G401.6 (cell line): Measurements from ENCODE around the gene YKT6.

ENCODE experiments used
- FAIRE-seq: peaks from 2 replicates; lab custom pipeline; 2012; peaks lifted over from hg19 to GRCh38; lab: Jason Lieb, UNC

YKT6 gene

DNA sequence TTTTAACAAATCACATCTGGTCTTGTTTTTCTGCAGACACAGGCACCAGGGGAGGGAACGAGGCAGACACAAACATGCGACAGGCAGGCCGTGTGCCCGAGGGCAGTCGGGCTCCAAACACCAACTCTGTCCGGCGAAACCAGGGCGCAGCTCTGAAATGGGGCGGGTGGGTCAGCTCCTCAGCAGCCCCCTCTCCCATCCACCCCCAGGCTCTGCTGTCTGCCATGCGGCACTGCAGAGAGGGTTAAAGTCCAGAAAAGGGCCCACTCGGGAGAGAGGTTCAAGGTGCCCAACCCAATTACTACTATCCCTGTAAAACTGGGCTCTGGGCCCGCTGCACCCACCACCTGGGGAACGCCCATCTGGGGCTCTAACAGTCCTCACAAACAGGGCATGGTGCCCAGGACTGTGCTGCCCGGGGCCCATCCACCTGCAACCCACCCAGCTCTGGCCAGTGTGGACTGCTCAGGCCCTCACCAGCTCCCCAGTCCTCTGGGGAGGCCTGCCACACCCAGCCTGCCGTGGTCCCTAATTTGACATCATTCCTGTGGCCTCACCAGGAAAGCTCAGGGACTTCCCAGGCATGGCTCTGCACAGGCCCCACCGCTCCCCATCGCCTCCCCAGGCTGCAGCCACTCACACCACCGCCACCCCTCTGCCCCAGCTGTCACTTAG is 18.7 kb downstream of the YKT6 start:
- FAIRE-seq = no peak

DNA sequence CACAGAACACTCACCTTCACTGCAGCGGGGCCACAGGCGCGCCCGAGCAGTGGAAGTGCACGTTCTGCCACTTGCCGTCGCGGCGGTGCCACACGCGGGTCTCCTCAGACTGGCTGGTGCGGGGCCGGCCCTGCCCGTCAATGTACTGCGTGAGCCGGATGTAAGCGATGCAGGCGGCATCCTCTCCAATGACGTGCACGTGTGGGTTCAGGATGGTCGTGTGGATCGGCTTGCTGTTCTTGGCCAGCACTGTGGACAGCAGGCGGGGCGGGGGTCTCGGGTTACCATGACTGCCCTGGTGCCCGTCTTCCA is 19.2 kb downstream of the YKT6 start:
- FAIRE-seq = no peak

DNA sequence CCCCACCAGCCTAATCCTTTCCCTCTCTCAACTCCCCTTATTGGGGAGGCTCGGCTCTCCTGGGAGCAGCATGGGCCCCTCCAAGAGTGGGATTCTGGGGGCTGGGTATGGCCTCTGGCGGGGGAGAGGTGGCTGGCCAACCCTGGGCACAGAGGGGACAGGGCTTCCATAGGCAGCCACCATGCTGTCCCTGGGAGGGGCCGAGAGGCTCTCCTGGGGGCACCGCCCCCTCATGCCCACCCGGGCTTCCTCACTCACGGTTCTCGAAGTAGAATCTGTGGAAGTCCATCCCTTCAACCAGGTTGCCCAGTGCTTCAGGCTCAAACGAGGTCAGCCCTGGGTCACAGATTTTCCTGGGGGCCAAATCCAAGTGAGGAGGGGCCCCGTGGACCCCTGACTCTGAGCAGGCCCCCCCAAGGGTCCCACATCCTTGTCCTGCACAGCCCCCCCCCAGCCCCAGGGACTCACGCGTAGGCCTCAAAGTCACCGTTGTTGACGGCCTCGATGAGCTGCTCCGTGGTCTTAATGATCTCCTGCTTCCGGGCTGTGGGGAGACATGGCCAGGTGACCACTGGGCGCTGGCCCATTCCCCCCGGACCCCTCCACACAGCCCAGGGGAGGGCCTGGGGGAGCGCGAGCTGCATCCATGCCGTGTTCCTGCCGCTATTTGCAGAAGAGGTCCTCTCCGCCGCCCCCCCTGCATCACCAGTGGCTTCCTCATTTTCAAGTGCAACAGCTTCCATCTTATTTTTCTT is 19.8 kb downstream of the YKT6 start:
- no peak for FAIRE-seq

DNA sequence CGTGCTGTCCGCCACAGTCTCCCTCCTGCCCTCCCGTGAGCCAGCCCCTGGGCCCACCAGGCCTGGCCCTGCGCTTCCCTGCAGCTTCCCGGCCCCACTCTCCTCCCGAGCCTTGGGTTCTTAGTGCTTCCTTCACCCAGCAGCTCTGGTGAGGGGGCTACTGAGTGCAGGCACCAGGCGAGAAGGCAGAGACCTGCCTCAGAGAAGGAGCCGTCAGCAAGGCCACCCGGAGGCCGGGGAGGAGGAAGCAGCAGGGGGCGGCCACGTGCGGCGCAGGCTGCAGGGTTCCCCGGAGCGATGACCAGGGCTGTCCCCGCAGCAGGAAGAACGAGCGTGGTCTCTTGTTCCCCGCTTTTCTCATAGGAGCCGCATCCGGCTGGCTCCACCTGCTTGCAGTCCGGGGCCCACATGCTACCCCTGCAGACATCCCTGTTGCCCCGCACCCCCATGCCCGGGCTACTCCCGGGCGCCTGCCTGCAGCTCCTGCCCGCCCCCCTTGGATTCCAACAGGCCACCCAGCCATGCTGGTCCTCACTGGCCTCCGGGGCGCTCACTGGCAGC is 20.5 kb downstream of the YKT6 start:
- no peak for FAIRE-seq

DNA sequence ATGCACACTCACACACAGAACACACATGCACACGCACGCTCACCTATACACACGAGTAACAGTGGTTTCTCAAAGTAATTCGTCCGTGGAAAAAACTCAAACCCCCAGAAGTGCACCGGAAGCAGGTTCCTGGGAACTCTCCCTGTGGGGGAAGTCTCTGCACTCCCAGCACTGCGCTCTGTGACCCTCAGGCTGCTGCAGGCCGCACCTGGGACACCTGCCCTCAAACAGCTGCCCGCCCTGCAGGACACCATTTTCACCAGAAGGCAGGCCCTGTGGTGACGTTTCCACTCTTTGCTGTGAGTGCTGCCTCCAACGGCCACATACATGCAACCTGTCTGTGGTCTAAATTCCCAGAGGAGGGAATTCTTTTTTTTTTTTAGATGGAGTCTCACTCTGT is 21.3 kb downstream of the YKT6 start:
- FAIRE-seq = no peak

DNA sequence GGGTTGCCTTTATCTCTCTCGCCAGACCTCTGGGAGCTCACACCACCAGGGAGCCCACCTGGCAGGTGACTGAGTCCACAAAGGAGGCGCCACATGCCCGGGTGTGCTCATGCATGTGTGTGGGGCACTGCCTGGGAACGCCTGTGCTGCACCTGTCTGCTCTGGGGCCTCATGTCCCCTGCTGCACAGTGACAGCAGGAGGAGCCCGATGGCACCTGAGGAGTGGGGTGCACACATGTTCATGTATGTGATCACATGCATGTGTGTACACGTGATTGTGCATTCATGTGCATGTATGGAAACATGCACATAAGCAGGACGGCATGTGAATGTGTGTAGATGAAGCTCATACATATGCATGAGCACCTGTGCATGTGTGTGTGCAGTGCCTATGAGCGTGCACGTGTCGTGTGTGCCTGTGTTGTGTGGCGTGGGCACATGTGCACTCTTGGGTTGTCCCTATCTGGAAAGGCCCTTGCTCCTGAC is 22.0 kb downstream of the YKT6 start:
- no peak for FAIRE-seq

DNA sequence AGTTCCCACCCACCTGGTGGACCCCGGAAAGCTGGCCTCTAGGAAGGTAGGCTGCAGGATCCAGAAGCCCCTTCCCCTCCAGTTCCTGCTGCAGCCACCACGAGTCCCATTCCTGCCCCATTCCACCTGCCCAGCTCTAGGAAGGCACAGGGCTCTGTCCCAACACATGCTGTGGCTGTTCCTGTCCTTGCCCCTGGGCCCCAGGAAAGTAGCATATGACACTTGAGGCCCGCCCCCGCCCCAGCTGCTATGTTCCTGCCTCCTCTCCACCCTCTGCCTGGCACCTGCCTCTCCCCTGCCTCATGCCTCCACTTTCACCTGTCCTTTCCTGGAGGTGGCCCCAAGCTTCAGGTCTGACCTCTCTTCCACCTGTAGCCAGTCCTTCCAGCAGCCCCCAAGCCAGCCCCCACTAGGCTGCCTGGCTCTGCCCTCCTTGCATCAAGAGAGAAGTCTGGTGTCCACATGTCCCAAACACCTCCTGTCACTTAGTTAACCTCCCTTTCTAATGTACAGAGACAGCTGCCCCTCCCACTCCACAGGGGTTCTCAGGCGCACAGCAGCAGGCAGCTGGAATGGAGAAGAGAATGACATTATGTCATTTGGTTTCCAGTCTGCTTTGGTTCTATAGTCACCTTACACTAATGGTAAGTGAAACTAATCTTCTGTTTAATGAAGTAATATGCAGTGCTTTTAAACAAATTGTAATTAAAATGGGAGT is 22.7 kb downstream of the YKT6 start:
- no peak for FAIRE-seq

DNA sequence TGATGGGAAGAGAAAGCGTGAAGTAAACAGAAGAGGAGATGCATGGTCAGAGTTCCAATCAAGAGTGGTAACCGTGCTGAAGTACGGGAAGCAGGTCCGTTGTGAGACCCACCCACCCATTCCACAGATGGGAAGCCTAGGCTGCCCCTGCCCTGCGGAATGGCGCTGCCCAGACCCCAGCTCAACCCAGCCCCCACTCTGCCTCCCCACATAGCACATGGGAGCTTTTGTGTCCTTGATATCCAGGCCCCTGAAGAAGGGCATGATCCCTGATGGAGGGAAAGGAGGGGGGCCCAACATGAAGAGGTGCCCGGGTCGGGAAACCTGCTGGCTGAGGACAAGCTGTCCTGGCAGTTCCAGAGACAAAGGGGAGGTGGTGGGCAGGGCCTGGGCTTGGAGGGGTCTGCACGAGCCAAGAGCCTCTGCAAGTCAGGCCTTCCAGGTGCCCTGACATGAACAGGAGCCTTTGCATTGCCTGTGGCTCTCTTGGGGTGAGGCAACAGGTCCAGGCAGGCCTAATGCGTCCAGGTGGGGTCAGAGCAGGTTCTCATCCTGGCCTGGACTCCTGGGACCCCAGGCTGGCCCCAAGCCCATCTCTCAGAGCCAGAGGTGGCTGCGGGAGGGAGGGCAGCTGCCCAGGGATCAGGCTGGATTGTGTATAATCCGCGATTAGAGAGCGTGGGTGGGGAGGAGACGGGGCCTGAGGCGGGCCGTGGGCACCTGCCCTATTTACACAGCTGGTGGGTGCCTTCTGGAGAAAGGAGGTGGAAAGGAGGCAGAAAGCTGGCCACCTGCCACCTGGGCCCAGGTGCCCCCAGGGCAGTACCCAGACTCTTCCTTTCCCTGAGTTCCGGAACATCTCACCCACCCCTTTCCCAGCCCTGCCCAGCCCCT is 23.5 kb downstream of the YKT6 start:
- FAIRE-seq = no peak

DNA sequence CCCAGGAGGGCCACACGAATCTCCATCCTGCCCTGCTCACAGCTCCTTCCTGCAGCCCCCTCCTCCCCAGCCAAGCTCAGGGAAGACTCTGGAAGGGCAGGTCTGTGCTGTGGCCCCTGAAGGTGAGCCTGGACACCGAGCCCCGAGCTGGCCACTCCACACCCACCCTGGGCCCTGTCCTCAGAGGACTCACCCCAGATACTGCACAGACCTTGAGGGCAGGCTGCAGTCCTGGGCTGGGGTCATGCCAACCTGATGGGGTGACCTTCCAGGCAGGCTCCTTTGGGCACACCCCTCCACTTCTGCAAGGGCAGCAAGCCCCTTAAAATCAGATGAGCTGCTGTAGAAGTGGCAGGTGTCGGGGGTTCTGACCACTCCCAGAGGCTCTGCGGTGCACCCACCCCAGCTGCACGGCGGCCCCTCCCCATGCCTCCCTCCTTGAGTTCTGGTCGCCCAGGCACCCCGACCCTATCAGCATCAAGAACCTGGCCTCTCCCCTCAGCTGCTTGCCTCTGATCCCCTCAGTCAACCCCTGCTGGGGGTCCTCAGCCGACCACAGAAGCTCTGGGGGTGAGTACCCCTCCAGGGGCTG is 24.3 kb downstream of the YKT6 start:
- no peak for FAIRE-seq

DNA sequence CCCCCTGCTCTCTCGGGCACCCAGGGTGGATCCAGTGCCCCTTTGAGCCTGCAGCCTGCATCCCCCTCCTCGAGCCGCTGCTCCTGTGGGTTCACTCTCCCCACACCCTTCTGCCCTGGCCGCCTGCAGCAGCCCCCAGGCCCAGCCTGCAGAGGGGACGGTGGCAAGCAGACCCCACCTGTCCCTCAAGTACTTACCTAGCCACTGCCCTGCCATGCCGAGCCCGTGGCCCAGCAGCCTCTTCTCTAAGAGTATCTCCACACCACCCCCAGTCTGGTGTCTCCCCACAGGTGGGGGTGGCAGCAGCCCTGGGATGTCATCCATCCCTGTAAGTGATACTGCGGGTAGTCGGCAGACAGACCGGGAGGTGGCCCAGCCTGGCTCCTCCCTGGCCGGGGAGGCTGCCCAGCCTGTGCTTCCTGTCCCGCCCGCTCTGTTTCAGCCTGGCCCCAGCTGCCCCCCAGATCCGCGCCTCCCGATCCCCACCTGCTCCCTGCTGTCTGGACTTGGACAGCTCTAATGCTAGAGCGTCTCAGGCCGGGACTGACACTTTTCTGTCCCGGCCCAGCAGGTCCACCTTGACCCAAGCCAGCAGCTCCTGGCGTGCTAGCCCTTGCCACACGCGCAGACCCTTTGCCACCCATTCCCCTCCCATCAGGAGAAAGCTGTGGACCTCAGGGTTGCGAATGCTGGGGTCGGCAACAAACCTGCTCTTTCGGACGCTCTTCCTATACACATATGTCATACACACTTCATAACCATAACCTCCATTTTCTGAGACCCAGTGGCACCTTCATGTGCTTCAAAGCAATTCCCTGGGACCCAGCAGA is 25.0 kb downstream of the YKT6 start:
- FAIRE-seq = no peak

DNA sequence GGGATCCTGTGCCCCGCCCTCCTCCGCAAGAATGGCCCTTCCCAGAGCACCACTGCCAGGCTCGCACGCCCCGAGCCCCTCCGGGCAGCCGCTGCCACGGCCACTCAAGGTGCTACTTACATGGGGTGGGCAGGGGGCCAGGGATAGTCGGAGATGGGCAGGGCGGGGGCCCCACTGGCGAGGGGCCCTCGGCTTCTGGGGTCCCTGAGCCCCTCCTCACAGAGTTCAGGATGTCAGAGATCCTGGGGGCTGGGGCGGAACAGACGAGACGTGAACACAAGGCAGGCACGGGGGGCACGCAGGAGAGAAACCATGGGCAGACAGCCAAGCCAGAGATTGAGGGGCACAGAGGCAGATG is 25.6 kb downstream of the YKT6 start:
- no peak for FAIRE-seq

DNA sequence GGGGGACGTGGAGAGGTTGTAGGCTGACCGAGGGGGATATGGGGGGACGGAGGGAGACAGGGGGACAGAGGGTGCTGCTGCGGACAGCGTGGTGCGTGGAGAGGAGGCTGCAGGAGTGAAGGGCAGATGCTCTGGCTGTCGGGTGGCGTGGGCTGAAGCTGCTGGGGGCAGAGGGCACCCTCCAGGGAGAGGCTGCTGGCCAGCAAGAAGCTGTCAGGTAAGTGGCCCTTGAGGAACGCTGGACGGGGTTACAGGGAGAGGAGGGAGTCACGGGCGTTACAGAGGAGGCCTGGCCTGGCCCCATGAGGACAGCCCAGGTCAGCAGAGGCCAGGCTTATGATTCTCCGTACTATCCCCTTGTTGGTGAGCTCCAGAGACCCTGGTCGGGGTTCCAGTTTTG is 27.1 kb downstream of the YKT6 start:
- FAIRE-seq = no peak

DNA sequence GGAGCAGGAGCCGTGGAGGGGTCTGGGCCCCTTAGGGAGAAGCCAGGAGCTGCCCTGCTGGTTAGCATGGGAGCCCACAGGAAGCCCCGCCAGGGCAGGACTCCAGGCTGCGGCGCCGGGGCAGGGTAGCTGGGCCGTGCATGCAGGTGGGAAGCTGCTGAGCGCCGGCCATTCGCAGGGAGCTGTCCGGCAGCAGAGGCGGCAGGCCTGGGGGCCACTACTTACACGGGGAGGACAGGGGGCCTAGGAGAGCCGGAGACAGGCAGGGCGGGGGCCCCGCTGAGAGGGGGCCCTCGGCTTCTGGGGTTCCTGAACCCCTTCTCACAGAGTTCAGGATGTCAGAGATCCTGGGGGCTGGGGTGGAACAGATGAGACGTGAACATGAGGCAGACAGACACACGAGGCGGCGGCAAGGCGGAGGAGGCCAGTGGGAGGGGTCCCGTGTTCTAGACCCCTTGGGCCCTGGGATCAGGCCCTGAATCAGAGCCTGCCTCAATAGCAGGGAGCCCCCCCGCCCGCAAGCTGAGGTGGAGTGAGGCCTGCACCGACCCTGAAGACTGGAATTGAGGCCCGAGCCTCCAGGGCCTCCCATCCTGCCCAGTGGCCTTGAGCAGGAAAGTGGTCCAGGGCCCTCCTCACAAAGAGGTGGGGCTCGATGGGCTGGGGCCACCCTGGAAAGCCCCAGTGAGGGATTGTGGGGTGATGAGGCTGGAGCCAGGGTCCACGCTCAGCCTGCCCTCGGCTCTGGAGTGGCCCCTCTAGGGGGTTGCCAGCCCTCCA is 28.0 kb downstream of the YKT6 start:
- FAIRE-seq = no peak

DNA sequence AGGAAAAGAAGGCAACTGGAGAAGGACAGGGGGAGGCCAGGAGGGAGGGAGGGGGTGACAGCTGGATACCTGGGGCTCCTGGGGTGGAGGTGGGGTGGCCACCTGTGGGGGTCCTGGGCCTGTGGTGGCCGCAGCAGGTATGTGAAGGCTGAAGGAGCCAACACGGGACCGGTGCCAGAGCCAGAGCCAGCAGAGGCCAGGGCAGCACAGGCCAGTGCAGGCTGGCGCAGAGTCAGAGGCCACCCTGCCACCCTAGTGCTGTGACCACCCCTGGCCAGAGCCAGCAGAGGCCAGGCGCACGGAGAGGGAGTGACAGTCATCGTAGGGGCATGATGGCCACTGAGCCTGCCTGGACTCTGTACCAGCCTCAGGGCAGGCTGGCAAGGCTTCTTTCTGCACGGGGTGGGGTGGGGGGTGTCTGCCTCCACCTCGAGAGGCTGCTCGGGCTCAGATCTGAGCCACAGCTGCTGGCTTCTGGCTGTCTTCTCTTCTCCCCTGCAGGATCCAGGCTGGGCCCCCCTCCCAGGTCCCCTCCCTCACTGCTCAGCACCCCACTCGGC is 28.8 kb downstream of the YKT6 start:
- no peak for FAIRE-seq

DNA sequence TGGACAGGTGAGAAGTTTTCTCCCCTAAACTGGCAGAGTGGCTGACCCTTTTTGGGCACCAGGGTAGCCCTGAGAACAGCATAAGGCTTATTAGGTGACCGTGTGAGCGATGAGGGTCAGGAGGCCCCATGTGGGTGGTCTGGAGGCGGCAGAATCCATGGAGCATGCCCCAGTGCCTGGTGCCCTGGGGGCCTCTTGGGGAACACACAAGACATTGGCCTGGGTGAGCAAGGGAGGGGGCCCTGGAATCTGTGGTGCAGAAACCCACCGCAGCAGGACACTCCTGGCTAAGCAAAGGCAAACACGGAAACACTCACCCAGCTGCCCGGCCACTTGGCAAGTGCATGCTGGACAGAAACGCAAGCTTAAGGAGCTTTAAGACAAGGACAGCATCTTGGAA is 29.5 kb downstream of the YKT6 start:
- no peak for FAIRE-seq

DNA sequence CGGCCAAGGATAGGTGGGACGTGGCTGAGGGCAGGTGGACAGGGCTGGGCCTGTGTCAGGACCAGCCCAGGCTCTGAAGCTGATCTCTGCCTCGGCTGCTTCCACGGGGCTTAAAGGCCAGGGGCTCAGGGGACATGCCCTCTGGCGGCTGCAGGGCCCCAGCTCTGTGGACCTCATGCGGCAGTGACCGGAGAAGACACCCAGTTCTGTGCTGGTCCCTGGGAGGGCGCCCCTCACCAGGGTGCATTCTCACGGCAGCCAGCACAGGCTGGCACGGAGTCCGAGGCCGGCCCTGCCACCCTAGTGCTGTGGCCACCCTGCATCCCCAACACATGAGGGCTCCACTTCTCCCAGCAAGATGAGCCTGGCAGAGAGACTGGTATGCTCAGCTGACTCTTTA is 30.3 kb downstream of the YKT6 start:
- no peak for FAIRE-seq

DNA sequence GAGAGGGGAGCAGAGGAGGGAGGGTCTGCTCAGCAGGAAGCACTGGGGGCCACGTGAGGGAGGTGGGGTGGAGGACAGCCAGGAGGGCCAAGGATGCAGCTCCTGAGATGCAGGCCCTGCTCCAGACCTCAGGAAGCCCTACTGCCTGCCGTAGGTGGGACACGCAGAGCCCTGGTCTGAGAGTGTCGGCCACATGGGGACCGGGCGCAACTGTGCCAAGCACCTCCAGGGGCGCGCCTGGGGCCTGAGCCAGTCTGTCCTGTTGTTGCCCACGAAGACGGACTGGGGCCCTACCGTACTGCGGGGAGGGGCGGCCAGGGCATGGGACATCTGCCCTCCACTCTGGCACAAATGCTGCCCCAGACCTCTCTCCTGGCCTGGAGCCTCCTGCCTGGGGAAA is 31.6 kb downstream of the YKT6 start:
- no peak for FAIRE-seq

DNA sequence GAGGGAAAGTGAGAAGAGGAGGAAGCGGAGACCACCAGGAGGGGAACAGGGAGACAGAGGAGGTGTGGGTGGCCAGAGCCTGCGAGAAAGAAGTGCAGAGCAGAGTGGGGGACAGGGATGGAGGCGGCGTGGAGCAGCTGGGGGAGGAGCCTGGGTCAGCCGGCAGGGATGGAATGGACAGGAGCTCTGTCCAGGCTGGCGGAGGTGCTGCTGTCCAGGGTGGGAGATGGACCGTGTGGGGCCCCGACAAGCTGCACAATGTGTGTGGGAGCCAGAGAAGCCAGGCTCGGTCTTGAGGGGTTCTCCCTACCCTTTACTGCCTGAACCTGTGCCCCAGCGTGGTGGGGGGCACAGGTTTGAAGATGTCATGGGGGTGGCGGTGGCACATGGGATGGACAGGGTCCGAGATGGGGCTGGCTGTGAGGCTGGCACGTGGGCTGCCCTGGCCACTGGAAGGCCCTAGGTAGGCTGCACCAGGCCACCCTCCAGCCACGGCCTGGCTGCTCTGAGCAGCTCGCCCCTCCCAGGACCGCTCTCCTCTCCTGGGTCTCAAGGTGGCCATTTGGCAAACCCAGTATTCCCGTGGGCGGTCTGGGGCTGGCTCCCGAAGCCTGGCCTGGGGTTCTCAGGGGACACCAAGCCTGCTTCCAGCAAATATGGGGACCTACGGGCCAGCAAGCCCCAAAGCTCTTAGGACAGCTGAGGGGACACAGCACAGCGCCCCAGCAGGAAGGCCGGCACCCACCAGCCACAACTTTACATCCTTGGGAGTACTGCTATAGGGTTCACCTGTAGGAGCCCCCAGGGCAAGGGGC is 32.3 kb downstream of the YKT6 start:
- no peak for FAIRE-seq

DNA sequence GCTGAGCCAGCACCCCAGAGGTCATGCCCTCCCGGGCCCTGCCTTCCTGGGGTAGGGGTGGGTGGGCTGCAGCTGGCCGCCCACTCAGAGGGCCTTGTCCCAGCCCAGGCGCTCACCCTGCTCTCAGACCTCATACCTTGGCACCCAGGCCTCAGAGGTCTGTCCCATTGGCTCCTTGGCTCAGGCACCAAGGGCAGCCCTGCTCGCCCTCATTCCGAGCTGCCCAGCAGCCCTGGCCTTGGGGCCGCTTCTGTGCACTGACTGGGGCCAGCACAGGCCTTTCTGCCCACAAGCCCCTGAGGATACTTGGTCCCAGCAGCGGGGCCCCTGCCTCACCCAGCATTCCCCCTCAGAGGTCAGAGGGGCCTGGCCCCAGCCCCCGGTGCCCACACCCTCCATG is 34.3 kb downstream of the YKT6 start:
- no peak for FAIRE-seq
